LNCaP clone FGC (cell line): ENCODE data around the gene KCNJ12.
"Not testable (repeated sequence)": the region's sequence is repeated elsewhere in the genome, so short reads cannot be mapped to it uniquely, and the experiment has no call there.

Source experiments
- DNase-seq: peaks from one replicate; pipeline ENCODE4 v3.0.0-alpha.2; 2011; ENCODE audit warnings: low read depth
- H3K4me3 ChIP-seq: 2 replicates; pipeline ENCODE4 v1.5.1; 2011; ENCODE audit warnings: mild to moderate bottlenecking, low read depth, low read length, control low read depth
- TF ChIP-seq, protein P1 (sequence below): IDR thresholded peaks from 2 replicates; pipeline ENCODE4 v1.5.1; 2012; ENCODE audit warnings: mild to moderate bottlenecking; ENCODE audit not compliant: control insufficient read depth, insufficient read depth; ENCODE audit errors: extremely low read depth

Gene KCNJ12

DNA sequence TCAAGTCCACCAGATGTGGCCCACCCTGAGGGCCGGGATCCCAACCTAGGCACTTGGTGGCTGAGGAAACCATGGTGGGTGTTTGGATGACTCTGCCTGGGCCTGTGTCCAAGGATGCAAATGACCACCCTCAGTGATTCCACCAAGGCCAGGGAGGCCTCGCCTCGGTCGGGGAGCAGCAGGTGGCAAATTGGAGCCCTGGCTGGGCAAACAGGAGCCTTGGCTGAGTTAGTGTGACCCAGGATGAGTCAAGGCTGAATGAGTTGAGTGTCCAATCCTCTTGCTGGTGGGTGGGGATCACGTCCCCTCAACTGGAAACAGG lies 62.8 kb downstream of the KCNJ12 start:
- DNase-seq, H3K4me3 ChIP-seq: not testable (repeated sequence)

DNA sequence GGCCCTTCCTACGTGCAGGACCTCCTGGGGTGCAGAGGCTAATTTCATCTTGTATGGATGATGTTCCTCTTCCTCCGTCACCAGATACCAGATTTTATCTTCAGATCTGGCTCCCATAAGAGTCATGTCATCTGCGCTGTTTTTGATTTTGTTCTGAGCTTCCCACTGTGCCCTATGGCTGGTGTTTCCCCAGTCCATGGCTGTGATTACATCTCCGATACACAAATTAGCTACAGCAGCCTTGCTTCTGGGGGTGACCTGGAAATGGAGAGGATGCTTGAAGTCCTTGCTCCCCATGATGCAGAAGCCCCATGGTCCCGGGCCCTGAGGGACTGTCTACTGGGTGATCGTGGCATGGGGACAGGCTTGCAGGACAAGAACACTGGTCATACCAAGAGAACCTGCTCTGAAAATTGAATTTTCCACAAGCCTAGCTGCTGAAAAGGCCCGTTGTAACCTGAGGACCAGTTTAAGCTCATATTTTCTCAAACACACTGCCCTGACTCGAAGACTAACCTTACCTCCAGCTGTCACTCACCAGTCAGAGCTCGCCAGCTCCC lies 69.0 kb downstream of the KCNJ12 start:
- DNase-seq: no peak
- no peak overlapping the region for H3K4me3 ChIP-seq
- TF ChIP-seq, protein P1, sequence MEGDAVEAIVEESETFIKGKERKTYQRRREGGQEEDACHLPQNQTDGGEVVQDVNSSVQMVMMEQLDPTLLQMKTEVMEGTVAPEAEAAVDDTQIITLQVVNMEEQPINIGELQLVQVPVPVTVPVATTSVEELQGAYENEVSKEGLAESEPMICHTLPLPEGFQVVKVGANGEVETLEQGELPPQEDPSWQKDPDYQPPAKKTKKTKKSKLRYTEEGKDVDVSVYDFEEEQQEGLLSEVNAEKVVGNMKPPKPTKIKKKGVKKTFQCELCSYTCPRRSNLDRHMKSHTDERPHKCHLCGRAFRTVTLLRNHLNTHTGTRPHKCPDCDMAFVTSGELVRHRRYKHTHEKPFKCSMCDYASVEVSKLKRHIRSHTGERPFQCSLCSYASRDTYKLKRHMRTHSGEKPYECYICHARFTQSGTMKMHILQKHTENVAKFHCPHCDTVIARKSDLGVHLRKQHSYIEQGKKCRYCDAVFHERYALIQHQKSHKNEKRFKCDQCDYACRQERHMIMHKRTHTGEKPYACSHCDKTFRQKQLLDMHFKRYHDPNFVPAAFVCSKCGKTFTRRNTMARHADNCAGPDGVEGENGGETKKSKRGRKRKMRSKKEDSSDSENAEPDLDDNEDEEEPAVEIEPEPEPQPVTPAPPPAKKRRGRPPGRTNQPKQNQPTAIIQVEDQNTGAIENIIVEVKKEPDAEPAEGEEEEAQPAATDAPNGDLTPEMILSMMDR: no peak

DNA sequence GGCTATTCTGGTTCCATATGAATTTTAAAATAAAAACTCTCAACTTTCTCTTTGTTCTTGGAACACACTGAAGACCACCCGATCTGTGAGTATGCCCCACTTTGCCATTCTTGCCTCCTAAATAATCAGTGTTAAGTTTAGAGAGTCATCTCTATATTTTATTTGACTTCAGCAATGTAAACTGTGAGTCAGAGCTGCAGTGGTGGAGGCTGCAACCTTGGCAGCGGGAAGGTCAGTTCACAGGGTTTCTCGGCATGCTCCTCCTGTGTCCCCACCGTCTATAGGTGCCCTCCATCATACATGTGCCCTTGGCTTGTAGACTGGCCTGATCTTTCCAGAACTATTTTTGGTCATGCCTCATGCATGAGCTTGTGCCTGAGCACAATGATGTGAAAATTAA lies 71.4 kb downstream of the KCNJ12 start:
- not testable (repeated sequence) for DNase-seq, H3K4me3 ChIP-seq

DNA sequence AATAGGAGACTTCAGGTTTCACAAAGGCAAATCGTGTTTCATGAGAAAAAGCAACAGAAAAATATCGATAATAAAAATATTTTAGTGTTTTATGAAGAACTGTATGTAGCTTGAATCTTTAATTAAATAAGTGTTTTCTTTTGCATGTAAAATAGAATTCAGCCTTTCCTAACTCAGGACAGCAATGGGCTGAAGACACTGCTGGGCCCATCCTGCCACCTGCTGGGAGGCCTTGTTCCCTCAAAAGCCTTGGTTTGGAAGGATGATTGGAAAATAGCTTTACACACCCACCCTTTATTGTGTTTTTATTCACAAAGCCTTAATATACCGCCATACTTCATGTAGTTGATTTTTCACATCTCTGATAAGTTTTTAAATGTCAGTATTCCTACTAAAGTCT lies 73.7 kb downstream of the KCNJ12 start:
- not testable (repeated sequence) for H3K4me3 ChIP-seq, DNase-seq

DNA sequence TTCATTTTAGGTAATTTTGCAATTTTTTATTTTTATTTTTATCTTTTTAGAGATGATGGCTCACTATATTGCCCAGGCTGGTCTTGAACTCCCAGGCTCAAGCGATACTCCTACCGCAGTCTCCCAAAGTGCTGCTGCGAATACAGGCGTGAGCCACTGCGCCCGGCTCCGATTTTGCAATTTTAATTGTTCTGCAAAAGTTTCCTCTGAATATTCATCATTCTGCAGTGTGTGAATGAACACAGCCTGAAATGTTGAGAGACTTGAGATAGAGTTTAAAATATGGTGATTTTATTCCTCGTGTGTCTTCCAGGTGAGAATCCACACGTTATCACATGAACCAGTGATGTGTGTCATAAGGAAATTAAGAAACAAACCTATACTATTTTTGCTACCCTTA lies 75.8 kb downstream of the KCNJ12 start:
- H3K4me3 ChIP-seq: no peak overlapping the region
- no peak for DNase-seq
- TF ChIP-seq, protein P1: no peak

DNA sequence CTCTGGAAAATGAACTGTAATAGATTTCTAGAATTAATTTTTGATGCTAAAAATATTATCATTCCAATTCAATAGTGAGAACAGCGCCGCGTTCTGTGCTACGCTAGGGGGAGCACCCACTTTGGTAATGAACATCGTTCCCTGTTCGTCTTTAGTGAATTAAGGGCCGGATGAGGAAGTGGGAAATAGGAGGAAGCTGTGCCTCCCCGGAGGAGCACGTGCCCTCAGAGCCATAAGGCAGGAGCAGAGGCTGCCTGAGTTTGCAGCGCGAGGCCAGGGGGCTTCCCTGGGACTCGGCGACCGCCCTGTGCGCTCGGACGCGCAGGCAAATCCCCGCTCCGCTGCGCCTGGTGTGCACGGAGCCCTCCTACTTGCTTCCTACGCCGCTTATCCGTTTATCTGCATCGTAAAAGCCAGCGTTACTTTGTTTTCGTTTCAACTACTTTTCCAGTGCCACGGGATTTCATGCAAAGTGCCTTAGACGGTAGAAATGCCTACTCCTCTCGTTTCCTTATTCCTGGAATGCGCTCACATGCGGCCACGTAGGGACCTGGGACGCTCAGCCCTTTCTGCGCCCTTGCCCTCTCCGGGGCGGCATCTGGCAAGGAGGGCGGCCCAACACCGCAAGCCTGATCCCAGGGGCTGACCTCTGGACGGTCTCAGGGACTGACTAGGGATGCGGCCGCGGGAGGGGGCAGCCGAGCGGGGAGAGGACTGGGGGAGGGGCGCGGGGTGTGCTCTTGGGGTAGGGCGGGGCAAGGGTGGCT lies 76.4 kb downstream of the KCNJ12 start:
- TF ChIP-seq, protein P1: peak; percentile 12; the same call in 1 of the 2 replicates
- no peak overlapping the region for H3K4me3 ChIP-seq
- no peak for DNase-seq

DNA sequence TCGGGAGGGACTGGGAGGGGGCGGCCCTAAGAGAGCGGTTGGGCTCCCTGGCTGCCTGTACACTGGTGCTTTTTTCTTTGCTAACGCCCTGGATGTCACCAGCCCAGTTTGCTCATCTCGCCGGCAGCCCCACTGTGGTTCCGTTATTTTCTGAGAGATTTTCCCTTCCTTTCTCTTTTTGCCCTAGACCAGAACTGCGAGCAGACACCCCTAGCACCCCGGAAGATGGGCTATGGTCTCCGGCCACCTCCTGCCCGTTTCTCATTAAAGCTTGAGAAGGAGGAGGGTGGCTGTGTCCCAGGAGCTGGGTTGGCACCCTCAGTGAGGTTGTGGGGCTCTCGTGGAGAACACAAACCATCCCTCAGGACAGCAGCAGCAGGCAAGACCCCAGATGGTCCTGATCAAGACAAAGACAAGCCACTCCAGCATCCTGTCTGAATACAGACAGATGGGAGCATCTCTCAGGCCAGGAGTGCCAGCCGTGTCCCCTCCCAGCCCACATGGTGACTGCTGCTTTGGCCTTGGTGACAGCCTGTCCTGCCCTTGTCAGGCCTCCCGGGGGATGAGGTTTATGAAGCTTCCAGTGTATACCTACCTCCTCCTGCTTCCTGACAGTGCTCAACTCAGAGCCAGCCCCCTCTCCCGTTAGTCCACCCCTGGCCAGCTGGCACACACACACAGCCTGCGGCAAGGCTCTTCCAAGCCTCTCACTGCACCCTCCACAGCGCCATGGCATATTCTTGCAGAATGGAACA lies 77.2 kb downstream of the KCNJ12 start:
- TF ChIP-seq, protein P1: no peak
- H3K4me3 ChIP-seq: no peak overlapping the region
- DNase-seq: no peak

DNA sequence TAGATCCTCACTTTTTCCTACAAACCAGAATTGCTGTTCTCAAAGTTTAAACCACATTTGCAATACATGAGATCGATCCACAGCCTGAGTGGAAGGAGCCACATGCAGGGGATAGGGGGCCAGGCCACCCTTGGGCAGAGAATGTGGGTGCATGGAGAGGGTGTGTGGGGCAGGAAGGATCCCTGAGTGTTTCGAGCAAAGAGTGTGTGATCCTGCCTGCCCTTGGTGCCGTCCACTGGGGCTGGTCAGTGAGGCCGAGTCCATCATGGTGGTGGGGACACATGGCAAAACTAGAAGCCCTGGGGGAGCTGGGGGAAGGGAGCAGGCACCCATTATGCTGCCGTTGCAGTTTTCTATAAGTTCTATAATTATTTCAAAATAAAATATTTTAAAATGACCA lies 77.8 kb downstream of the KCNJ12 start:
- not testable (repeated sequence) for H3K4me3 ChIP-seq, DNase-seq

DNA sequence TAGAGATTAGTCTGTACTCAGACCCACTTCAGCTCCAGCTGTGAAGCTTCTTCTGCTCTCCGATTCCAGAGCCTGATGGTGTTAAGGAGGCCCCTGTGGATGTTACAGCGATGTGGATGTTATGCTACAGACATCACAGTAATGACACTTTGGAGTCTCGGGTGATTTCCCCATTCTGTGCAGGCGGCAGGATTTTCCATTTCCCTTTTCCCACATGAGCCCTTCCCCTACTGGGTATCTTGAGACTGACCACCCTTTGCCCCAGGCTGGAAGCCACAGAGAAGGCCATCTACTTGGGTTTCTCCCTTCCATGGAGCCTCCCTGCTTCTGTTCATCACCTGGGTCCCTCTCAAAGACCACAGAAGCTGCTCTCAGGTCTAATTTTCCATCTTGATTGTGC lies 78.3 kb downstream of the KCNJ12 start:
- no peak for DNase-seq
- TF ChIP-seq, protein P1: no peak
- H3K4me3 ChIP-seq: no peak overlapping the region
